Cerebellar cortex (tissue), 1 donor: ENCODE results near the gene SMIM35.

Experiments used
- DNase-seq: peaks from one replicate; pipeline ENCODE4 v3.0.0-alpha.2; 2015; ENCODE audit warnings: low spot score

The SMIM35 gene

DNA sequence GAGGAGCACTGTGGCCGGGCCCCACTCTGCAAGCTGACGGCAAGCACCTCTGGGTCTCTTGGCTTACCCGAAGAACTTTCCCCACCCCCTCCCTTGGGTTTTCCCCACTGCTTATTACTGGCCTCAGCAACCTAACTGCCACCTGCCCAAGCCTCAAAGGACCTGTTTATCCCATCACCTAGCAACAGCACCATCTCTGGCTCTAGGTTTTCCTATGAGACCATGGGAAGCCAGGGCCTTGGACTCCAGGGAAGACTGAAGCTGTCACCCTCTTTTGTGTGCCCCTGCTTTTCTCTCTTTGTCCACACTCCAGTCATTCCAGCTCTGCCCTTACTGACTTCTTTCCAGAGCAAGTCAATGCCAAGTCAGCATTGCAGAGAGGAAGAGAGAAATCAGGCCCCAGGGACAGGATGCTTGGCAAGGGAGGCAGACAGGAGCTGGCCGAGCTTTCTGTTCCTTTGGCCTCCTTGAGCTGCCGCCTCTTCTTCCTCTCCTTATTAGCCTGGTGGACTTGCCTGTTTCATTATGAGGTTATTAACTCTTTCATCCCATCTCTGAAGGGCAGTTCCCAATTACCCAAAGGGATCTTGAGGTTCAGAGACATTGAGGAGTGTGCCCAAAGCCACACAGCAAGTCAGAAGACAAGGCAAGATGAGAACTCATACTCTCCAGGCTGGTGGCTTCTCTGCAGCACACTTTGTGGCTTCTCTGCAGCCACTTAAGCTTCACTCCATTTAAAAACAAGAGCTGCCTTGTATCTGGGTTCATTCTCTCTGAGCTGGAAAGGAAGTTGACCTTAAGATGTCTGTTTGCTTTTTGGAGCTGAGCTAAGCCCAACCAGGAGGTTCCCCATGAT is at the start of gene SMIM35:
Gene SMIM35, minus strand, starts transcription at position 51 of the 856 bp plus-strand sequence. CDS start 206 bp downstream, outside the sequence.
- DNase-seq, result no peak

DNA sequence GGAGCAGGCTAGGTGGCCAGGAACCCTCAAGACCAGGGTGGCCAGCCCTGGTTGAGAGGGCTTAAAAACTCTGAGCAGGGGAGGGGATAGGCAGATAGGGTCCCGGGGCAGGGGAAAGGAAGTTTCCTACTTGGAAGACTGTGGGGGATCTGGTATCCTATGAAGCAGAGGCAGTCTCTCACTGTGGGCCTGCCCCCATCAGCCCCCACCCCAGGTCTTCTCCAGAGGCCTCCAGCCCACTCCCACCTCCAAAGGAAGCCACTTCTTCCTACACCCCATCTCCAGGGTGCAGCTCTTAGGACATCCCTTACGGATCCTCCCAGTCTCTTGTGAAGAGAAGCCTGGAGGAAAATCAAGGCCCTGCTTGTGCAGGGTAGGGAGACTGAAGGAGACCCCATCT is 49.6 kb upstream of the SMIM35 start:
- DNase-seq, result no peak

DNA sequence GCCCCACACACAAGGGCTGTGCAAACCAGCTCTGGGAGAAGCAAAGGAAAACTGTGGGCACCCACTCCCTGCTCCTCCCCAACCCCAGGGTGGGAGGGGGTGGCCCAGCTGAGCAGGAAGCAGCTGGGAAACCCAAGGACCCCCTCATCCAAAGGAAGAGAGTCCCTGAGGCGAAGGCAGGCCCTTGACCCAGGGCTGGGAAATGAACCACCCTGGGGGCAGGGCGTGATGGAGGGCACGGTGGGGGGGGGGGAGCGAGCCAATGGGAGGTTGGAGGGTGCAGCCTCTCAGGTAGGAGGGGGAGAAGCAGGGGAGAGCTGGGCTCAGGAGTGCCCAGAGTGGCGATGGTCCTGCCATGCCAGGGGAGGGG is 49.0 kb upstream of the SMIM35 start:
- no peak for DNase-seq

DNA sequence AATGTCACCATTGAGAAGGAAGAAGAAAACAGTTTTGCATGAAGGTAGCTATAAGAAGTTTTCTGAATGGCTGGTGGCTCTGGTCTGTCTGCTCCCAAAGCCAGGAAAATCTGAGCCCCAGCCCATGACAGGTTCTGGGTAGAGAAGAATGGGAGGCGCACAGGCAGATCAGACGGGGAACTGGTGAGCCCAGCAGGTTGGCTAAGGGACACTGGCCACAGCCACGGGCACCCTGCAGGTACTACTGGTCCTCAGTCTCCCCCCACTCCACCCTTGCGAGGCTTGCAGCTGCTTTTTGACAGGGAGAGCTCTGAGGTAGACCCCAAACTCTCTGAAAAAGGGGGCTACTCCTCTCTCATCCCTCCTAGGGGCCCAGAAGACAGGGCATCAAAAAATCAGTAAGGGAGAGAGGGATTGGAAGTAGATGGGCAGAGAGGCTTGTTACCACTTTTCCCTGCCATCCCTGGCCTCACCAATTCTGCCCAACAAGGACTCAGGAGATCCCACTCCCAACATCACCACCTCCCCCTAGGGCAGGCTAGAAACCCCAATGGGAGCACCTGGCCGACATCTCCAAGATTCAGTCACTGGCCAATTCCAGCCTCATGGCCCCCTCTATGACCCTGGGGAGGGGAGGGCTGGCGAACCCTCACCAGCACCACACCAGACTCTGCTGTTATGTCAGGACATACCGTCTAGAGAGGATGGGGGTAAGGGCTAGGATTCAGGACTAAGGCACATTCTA is 48.5 kb upstream of the SMIM35 start:
- DNase-seq, result no peak

DNA sequence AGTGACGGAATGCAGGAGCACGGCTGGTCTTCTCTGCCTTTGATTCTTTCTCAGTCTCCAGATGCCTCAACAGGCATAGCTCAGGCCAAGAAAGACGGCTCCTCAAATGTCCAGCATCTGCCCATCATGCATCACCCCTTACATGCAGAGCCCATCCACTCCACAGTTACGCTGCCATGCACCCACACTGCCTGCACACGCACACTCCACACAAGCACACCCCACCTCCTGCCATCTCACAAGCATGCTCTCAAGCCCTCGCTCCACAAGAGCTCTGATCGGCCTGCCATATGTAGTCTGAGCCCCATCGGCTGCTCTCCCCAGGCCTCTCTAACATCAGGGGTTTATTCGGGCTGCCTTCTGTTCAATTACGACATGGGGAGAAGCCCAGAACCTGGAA is 47.1 kb upstream of the SMIM35 start:
- DNase-seq, result no peak

DNA sequence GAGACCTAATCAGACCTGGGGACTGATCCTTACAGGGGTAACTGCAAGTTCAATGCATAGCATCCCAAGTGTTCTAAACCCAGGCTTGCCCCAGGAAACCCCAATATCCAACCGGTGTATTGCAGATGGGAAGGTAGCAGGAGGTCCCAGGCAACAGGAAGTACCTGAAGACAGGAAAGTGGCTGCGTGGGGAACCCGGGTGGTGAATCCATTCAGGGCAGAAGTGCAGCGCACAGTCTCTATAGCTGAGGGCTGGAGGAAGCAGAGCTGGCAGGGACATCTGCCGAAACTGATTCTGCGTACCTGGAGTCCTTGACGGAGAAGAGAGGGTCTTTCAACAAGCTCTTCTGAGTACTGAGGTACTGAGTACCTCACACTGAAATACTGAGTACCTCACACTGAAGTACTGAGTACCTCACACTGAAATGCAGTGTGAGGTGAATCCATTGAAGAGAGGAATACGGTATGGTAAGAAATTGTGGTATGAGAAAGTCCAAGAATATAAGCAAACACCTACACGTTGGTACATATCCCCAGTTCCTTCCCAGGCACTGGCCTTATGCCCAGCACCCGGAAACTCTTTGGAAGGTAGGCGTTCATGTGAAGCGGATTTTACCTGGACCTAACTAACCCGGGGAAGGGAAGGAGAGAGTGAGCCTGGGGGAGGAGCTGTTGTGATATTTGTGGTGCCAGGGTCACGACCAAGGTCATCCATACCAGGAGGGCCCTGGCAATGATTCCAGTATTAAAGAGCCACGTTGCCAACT is 45.8 kb upstream of the SMIM35 start:
- no peak for DNase-seq

DNA sequence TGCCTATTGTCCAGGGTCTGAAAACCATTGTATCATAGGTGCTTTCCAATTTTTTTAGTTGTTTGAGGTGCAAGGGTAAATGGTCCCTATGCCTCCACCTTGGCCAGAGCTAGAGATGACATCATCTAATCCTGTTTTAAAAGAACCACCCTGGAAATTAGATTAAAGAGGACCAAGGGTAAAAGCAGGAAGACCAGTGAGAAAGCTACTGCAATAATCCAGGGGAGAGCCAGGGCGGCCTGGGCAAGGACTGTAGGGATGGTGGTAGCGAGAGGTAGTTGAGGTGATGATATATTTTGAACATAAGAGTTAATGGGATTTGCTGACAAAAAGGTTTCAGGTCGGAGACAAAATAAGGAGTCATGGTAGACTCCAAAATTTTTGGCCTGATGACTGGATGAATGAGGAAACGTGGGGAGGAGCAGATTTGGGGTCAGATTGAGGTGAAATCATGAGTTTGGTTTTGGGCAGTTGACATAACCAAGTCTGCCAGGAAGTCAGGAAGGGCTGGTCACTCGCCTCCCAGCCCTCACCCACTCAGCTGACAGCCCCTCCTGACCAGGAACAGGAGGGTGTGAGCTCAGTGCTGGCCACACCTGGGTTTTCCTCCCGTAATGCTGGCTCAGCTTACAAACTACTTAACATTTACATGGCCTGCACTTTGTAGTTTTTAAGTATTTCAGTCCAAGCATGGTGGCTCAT is 42.9 kb upstream of the SMIM35 start:
- no peak for DNase-seq

DNA sequence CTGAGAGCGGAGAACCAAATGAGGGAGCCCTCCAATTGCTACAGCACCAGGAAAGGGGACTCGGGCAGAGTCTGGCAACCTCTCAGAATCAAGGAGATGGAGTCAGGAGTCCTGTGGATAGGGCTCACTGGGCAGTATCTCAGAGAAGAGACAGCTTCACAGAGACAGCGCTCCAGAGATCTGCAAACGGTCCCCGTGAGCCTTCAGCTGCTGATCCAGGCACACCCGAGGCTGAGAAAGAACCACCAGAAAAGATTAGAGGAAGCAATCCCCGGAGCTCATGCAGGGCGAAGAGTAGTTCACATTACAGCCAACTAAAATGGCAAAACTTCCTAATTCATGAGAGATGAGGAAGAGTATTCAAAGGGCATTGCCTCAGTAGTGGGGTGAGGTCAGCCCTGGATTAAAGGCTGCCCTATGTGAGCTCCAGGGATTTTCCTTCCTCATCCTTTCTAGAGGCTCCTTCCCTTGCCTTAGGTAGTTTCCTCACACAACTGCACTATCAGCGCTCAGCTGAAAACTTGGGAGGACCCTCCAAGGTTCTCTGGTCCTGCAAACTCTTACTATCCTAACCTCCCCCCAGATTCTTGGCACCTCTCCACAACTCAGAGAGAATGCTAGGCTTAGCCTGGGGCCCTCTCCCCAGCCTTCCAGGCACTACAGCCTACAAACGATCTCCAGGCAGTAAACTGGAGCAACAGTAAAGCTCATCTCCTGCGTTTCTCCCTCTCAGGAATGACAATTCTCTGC is 42.1 kb upstream of the SMIM35 start:
- DNase-seq, result no peak

DNA sequence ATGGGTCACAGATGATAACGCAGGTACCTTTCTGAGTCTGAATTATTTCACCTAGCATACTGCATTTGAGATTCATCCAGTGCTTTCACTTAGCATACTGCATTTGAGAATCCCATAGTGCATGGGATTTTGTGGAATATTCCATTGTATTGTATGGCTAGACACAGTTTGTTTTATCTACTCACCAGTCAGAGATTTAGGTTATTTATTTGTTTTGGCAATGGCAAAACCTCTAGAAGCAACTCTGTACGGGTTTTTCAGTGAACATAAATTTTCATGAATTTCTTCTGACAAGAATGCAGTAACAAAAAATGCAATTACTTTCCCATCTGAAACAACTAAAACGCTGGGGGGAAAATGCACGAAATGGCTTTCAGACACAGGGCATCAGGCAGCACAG is 41.5 kb upstream of the SMIM35 start:
- DNase-seq, result no peak

DNA sequence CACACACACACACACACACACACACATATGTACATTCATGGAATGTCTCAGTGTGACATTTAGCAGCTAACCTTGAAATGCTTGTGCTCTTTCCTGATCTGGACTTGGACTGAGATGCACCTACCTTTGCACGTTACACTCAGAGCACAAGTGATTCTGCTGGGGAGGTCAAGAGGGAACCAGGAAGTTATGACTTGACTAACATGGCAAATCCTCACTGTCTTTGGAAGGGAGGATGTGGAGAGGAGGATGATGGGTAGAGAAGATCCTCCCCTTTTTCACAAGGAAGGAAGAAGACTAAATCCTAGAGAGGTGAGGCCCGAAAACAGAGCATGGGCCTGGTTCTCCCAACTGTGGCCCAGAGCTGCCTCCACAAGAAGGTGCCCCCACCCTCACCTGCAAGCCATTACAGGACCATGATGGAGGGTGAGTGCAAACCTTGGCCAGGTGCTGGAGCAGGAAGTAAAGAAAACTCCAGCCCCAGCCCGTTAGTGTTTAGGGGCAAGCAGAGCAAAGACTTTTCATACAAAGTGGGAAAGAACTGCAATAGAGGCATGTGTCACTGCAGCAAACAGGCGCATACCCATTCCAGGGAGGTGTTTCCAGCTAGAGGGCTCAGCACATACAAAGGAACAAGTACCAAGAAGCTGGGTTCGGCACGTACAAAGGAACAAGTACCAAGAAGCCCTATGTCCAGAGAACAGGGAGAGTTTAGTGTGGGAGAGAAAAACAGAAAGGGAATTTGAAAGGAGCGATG is 39.5 kb upstream of the SMIM35 start:
- DNase-seq, result peak; percentile 2

DNA sequence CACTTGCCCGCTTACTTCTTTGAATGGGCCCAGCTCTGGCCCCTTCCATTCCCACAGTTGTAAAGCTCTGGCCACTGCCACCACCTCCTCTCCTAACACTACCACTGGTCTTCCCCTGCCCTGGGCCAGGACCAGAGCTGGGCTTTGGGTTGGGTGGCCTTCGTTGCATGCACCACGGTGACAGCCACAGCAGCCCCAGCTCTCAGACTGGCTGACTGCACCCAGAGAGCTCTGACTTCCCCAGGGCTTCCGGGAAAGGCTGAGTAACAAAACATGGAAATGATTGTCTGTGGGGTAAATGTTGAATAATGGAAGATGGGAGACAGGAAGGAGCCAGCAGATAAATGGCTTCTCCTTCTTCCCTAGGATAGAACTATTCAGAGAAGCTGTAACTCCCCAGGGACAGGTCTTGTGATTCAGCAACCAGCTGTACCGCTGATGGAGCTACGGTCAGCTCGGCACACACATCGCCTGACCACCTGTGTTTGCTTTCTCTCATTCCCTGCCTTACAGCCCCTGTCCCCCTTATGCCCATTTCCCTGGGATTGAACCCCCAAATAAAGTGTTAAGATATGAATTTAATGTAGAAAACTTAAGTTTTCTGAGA is 38.3 kb upstream of the SMIM35 start:
- DNase-seq, result no peak

DNA sequence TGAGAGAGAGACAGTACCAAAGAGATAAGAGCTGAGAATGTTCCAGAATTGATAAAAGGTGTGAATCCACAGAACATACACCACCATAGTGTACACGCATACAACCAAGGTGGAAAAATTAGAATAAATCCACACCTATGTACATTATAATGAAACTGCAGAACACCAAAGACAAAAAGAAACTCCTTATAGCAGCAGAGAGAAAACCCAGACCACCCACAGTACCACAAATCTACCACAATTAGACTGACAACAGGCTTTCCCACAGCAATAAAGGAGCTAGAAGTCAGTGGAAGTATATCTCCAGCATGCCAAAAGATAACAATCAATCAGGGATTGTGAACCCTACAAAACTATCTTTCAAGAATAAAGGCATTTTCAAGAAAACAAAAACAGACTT is 34.0 kb upstream of the SMIM35 start:
- DNase-seq, result no peak

DNA sequence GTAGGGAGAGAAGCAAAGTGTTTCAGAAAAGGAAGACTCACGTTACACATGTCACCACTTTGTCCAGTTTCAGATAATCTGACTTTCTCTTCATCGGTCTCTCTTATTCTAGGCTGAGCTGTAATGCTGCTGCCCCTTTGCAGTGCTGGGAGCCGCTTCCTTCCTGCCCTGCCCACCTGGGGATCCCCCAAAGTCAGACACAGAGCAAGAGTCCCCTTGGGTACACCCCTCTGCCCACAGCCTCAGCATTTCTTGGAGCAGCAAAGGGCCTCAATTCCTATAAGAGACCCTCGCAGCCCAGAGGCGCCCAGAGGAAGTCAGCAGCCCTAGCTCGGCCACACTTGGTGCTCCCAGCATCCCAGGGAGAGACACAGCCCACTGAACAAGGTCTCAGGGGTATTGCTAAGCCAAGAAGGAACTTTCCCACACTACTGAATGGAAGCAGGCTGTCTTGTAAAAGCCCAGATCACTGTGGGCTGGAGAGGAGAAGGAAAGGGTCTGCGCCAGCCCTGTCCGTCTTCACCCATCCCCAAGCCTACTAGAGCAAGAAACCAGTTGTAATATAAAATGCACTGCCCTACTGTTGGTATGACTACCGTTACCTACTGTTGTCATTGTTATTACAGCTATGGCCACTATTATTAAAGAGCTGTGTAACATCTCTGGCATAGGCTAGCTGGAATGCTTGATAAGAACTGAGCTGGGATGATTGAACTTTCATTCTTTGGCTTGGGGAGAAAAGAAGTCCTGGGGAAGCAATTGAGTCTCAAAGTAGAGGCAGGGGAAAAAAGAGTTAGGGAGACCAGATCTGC is 31.2 kb upstream of the SMIM35 start:
- no peak for DNase-seq

DNA sequence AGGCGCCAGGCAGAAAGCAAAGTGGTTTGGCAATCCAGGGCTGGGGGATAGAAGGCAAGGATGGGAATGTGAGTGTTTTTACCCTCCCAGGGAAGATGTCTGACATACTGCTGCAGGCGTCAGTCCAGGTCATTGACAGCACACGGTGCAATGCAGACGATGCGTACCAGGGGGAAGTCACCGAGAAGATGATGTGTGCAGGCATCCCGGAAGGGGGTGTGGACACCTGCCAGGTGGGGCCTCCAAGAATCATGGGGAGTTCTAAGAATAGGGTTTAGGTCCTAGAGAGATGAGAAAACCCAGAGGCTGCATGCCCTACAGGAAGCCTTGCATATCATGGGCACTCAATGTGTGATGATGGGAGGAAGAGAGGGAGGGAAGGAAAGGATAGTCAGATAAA is 28.3 kb upstream of the SMIM35 start:
- DNase-seq, result no peak

DNA sequence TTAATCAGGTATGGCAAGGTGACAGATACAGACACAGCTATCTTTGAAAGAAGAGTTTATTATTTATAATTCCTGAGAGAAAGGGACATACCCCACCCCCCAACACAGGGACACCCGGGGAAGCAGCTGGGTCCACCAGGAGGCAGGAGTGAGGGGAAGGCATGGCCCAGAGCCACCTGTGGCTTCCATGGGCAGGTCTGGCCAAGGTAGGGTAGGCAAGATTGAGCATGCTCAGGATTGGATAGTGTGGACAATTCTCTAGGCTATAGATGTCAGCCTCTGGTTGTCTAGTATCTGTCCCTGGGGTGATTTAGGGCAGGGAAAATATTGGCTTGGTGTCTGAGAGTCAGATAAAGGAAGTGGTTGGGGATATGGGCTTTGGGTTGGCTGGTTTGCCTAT is 27.5 kb upstream of the SMIM35 start:
- no peak for DNase-seq

DNA sequence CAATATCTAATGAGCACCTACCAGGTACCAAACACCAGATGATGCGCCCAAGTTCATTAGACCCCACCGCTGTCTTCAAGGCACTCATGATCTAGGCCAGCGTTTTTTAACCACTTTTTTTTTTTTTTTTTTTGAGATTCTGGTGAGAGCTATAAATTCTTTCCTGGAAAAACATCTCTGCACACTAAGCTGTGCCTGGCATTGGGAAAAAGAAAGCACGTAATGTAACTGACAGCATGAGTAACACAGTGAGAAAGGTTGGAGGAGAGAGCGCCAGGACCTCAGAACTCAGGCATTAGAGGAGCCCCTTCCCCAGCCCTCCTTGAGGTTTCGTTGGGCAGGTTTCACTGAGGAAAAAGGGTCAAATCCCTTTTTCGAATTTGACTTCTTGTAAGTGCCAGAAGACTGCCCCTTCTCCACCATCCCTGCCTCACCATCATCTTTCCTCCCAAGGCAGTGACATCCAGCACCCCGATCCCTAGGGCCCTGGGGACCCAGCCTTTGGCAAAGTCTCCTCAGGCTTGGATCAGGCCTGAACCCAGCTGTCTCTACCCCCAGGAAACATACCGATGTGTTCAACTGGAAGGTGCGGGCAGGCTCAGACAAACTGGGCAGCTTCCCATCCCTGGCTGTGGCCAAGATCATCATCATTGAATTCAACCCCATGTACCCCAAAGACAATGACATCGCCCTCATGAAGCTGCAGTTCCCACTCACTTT is 26.1 kb upstream of the SMIM35 start:
- no peak for DNase-seq

DNA sequence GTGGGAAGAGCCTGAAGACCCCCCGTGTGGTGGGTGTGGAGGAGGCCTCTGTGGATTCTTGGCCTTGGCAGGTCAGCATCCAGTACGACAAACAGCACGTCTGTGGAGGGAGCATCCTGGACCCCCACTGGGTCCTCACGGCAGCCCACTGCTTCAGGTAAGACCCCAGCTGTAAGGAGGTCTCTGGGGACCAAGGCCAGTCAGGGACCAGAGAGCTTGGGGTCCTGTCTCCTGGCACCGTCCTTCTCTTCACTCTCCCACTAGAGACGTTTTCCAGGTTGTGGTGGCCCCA is 24.9 kb upstream of the SMIM35 start:
- DNase-seq, result no peak

DNA sequence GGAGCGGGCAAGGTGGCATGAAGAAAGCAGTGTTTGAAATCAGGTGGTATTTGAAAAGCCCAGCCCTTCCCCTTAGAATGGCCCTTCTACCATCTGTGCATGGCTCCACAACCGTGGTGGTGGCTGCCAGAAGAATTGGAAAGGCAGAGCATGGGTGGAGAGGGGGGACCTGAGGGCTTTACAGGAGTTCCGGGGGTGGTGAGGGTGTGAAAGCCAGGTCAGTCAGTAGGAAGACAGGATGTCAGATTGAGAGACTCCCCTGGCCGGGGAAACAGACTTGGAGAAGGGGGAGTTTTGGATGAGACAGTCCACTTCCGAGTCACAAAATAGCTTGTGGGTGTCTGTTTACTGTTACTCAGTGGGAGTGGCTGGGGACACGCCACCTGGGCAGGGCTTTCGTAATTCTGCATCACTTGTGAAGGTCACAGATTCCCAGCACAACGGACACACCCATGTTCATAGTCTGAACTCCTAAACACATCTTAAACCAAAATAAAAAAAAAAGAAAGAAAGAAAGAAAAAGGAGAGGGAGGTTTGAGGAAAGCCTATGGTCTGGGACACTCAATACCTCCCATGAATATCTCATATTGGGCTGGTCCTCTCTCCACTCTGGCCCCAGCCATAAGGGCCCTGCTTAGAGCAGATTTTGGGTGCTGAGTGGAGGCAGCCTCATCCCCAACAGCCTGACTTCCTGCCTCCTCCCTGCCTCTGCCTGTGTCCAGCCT is 24.4 kb upstream of the SMIM35 start:
- no peak for DNase-seq
